Measurements from ENCODE around the gene POU2F3.

GRCh38 chr11:120223793-120224192, 16.1 kb upstream of the POU2F3 start:
- TF ChIP-seq CTCF (IDR thresholded peaks at IDR 0.05; ENCODE audit: low read depth, low read length) (no peak), POLR2A (IDR thresholded peaks at IDR 0.05; ENCODE audit: extremely low read depth, insufficient read length) (no peak), MYC (IDR thresholded peaks at IDR 0.05; ENCODE audit: low read depth, low read length) (no peak)

Measured in NB4 (cell line).